T-helper 2 cell (primary cell): ENCODE measurements around the gene STEAP3.

Experiments
- DNase-seq, 5 experiments: peaks; one replicate each; pipeline versions ENCODE4 v3.0.0 to v3.0.0-alpha.2; 2012 to 2022

Gene STEAP3

GRCh38 chr2:119301413-119301812 lies 77.8 kb downstream of the STEAP3 start:
- no peak for DNase-seq

GRCh38 chr2:119304847-119305246 lies 81.2 kb downstream of the STEAP3 start:
- no peak for DNase-seq

GRCh38 chr2:119305497-119306195 lies 82.0 kb downstream of the STEAP3 start:
- DNase-seq, result no peak

GRCh38 chr2:119306196-119306590 lies 82.6 kb downstream of the STEAP3 start:
- DNase-seq, result no peak

GRCh38 chr2:119307419-119308140 lies 83.9 kb downstream of the STEAP3 start:
- no peak for DNase-seq

- DNase-seq, result no peak
Measured at GRCh38 chr2:119308793-119309330, 85.2 kb downstream of the STEAP3 start.

- DNase-seq, result no peak
Measured at GRCh38 chr2:119311371-119311770, 87.7 kb downstream of the STEAP3 start.

- no peak for DNase-seq
Measured at GRCh38 chr2:119311831-119312230, 88.2 kb downstream of the STEAP3 start.
